ENCODE data around the gene PACRGL.
A peak's percentile ranks its signal among the peaks of the same experiment; 100 is the strongest.
"Not testable (repeated sequence)": the region's sequence is repeated elsewhere in the genome, so short reads cannot be mapped to it uniquely, and the experiment has no call there.

The PACRGL gene

DNA sequence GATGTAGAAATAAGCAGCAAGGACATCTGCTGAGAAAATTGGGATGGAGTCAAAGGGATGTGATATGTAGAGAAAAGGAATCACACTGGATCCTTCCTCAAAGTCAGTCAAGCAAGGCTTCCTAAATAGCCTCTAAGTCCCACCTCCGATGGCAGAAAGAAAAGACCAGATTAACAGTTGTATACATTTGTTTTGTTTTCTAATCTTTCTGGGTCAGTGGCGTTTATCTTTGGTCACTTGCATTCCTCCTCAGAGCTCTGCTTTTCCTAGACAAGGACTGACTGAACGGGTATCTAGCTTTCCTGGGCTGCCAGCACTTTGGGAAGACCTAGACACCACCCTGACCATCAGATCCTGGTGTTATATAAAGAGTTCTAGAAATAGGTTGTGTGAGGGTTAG lies 23.2 kb downstream of the PACRGL start:
- no peak for DNase-seq (ENCODE audit: low spot score)

- DNase-seq (ENCODE audit: low spot score): no peak
Measured at GRCh38 chr4:20724915-20725314, 24.7 kb downstream of the PACRGL start.

- no peak for DNase-seq (ENCODE audit: low spot score)
Measured at GRCh38 chr4:20735931-20736330, 35.7 kb downstream of the PACRGL start.

GRCh38 chr4:20746000-20746399 lies 45.7 kb downstream of the PACRGL start:
- DNase-seq (ENCODE audit: low spot score): not testable (repeated sequence)

DNA sequence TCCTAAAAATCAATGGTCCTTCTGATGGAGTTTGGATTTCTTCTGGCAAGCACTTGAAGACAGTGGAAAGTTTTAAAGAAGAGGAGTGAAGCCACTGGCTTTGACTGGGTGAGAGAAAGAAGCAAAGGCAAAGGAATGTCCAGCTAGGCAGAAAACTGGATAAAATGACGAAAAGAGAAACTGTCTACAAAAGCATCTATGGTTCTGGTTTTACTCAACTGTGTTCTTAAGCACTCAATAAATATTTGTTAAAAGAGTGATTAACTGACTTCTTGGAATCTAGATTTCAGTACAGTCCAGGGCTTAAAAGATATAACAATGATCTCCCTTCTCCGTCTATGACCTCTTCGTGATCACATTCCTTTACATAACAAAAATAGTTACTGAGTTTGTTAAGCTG lies 52.4 kb downstream of the PACRGL start:
- no peak for DNase-seq (ENCODE audit: low spot score)

DNA sequence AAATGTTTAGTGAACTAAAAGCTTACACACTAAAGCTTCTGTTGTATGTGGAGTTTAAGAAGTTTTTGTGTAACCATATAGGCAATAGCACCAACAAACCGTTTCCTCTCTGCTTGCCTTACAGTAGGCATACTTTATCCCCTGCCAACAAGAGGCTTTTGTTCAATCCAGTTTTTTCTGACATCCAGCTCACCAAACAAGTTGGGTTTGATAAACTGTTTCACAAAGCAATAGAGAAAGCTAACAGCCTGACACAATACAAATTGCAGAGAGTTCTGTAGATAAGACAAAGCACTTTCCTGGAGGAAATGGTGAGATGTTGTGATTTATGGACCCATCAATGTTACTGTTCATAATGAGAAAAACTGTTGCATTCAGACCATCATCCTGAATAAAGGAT lies 53.8 kb downstream of the PACRGL start:
- no peak for DNase-seq (ENCODE audit: low spot score)

- peak; percentile 49 for DNase-seq (ENCODE audit: low spot score)
Measured at GRCh38 chr4:20760053-20760452, 59.8 kb downstream of the PACRGL start.

GRCh38 chr4:20761382-20761781 lies 61.1 kb downstream of the PACRGL start:
- DNase-seq (ENCODE audit: low spot score): no peak

DNA sequence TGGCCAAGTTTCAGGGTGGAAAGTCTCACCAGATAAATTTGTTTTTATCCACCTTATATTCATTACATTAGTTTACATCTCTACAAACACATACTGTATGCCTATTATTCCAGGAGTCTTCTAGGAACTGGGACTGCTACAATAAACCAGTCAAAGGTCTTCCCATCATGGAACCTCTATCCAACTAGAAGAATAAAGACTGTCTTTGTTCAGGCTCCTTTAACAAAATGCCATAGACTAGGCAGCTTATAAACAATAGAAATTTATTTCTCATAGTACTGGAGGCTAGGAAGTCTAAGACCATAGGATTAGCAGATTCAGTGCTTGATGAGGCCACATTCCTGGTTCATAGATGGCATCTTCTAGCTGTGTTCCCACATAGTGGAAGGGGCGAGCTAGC lies 61.6 kb downstream of the PACRGL start:
- no peak for DNase-seq (ENCODE audit: low spot score)

GRCh38 chr4:20764366-20764992 lies 64.2 kb downstream of the PACRGL start:
- no peak for DNase-seq (ENCODE audit: low spot score)

GRCh38 chr4:20773144-20773997 lies 73.1 kb downstream of the PACRGL start:
- DNase-seq (ENCODE audit: low spot score): peak; percentile 60

GRCh38 chr4:20778896-20779295 lies 78.6 kb downstream of the PACRGL start:
- no peak for DNase-seq (ENCODE audit: low spot score)

DNA sequence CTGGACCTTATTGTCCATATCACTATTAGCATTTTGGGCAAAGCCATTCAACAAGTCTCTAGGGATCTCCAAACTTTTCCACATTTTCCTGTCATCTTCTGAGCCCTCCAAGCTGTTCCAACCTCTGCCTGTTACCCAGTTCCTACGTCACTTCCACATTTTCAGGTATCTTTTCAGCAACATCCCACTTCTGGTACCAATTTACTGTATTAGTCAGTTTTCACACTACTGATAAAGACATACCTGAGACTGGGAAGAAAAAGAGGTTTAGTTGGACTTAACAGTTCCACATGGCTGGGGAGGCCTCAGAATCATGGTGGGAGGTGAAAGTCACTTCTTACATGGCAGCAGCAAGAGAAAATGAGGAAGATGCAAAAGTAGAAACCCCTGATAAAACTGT lies 82.9 kb downstream of the PACRGL start:
- DNase-seq (ENCODE audit: low spot score): not testable (repeated sequence)

DNA sequence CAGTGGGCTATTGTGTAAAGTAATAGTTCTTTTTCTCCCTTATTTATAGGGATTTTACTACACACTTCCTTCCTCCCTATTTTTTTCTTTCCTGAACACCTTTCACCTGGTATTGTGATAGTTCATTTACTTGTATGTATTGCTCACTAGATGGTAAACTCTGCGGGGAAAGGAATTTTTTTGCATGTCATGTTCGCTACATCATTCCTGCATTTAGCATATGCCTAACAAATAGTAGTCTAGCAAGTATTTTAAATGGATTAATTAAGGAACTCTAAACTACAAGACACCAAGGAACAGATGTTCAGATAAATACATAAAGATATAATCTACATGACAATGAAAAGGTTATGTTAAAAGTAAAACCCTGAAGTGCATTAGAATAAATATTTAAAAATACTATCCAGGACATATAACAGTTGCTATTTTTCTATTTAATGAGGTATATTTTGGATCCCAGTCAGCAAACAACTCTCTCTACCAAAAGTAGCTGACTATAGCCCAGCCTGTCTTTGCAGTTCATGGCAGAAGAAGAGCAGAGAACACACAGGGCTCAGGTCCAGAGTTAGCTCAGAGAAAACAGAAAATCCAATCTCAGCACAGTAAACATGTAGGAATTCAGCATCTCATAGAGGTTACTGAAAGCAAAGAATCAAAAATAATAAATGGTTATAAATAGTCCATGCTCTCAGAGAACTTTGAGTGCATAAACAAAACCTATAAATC lies 87.8 kb downstream of the PACRGL start:
- no peak for DNase-seq (ENCODE audit: low spot score)

Measured in NAMALWA (cell line).